Activated naive CD8-positive, alpha-beta T cell treated with anti-CD3 and anti-CD28 coated beads for 36 hours (primary cell): ENCODE measurements around the gene C6orf163. TPM values are rescaled to one million over a fixed set of nuclear protein-coding genes. Genes with fewer than 3 reads are reported as not detected.

Source experiments
- DNase-seq: peaks from one replicate; pipeline ENCODE4 v3.0.0; 2021
- H3K27ac Mint-ChIP-seq: one replicate; pipeline ENCODE4 v1.8.0; 2022; ENCODE audit warnings: mild to moderate bottlenecking, moderate library complexity, mixed read lengths
- H3K27me3 Mint-ChIP-seq: one replicate; pipeline ENCODE4 v1.8.0; 2022; ENCODE audit warnings: mild to moderate bottlenecking, mixed read lengths
- H3K36me3 Mint-ChIP-seq: one replicate; pipeline ENCODE4 v1.8.0; 2021; ENCODE audit warnings: mild to moderate bottlenecking, mixed read lengths
- H3K4me1 Mint-ChIP-seq: one replicate; pipeline ENCODE4 v1.8.0; 2021; ENCODE audit warnings: mixed read lengths
- H3K4me3 Mint-ChIP-seq: one replicate; pipeline ENCODE4 v1.8.0; 2022; ENCODE audit warnings: mild to moderate bottlenecking, moderate library complexity, mixed read lengths
- H3K9me3 Mint-ChIP-seq: one replicate; pipeline ENCODE4 v1.8.0; 2022; ENCODE audit warnings: mixed read lengths
- total RNA-seq, 2 experiments: library from RNA; stranded (reverse); gene quantifications; one replicate each; pipeline ENCODE4 v1.2.3, GENCODE V29; 2021

C6orf163 gene
- total RNA-seq, 2 experiments from 2014 or later: 0.98 to 1.5 TPM

DNA sequence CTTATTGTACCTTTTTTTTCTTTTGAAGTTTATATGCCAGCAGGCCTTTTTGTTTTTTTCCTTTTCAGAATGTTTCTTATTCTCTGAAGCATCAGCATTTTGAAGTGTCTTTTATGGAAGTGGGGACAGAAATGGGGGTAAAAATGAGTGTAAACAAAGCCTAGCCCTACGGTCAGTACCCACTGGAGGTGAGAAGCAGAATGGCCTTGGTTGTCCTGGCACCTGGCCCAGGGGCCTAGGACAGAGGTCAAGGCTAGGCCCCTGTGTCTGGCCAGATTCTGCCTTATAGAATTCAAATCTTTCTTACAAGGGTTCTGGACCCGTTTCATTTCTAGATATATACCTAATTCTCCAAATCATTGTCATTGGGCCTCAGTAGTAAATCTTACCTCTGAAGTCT is 3.5 kb upstream of the C6orf163 start:
- Mint-ChIP-seq H3K27me3 (no peaks in the 10 kb centered on the region), H3K4me1 (peaks cover 4% of the 10 kb centered on the region), H3K4me3 (no peak overlapping the region), H3K27ac (no peak overlapping the region), H3K9me3 (no peaks in the 10 kb centered on the region), H3K36me3 (peaks cover 6% of the 10 kb centered on the region)
- DNase-seq: no peak

DNA sequence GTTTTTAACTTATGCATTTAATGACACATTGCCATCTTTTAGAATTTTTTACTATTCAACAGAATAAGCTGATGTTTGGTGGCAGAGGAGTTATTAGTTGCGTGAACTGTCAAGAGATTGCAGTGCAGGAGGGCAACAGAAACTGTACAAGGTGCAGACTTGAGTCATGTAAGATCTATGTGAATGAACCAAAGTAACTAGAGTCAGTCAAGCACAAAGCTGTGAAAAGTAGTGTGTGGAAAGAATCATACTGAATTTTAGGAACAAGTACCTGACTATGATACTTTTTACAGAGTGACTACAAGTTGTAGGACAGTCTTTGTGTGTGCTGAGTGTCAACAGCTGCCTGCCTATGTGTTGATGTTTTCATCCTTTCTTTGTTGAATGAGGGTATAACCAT is 2.7 kb upstream of the C6orf163 start:
- peaks cover 2% of the 10 kb centered on the region for H3K4me1 Mint-ChIP-seq
- no peaks in the 10 kb centered on the region for H3K27me3 Mint-ChIP-seq
- DNase-seq: no peak
- H3K9me3 Mint-ChIP-seq: no peaks in the 10 kb centered on the region
- H3K27ac Mint-ChIP-seq: no peak overlapping the region
- peaks cover 7% of the 10 kb centered on the region for H3K36me3 Mint-ChIP-seq
- H3K4me3 Mint-ChIP-seq: no peak overlapping the region

DNA sequence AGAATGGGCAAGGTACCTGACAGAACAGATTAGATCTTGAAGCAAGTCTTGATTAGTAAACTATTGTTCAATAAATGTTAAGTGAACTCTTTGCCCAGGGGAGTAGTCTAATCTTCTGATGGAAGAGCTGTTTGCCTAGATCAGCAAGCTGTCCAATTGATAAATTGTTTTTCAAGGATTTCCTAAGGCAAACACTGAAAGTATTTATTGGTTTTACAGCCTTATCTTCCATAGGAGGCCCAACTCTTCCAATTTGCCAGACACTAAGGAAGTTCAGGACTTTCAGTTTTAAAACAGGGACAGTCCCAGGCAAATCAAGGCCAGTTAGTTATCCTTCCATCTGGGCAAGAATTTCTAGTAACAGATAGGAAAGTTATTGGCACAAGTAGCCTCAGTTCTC is 1.8 kb upstream of the C6orf163 start:
- DNase-seq: no peak
- Mint-ChIP-seq H3K4me3 (no peak overlapping the region), H3K4me1 (peaks cover 2% of the 10 kb centered on the region), H3K9me3 (no peaks in the 10 kb centered on the region), H3K36me3 (peaks cover 9% of the 10 kb centered on the region), H3K27me3 (no peaks in the 10 kb centered on the region), H3K27ac (no peak overlapping the region)

GRCh38 chr6:87346700-87347099 is 2.1 kb downstream of the C6orf163 start:
- Mint-ChIP-seq H3K9me3 (no peaks in the 10 kb centered on the region), H3K36me3 (peaks cover 7% of the 10 kb centered on the region), H3K27me3 (no peaks in the 10 kb centered on the region), H3K27ac (no peak overlapping the region), H3K4me3 (no peak overlapping the region), H3K4me1 (peaks cover 2% of the 10 kb centered on the region)
- DNase-seq: no peak

DNA sequence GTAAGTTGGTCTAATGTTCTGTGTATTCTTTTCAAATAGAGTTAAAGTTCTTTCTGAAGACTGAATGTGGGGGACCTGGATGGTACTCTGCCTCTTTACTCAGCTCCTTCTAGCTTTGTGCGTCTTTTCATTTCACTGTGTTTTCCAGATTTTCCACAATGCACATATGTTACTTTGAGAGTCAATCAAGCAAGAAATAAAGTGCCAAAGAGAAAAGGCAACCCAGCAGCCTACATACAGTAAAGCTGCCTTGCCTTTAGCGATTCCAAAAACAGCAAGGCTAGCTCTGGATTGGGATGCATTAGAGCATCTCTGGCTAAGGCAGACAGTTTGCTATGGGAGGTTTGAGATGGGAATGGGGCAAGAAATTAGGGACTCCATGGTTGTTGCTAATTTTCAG is 5.3 kb downstream of the C6orf163 start:
- H3K4me3 Mint-ChIP-seq: no peak overlapping the region
- H3K27ac Mint-ChIP-seq: no peak overlapping the region
- no peaks in the 10 kb centered on the region for H3K9me3 Mint-ChIP-seq

DNA sequence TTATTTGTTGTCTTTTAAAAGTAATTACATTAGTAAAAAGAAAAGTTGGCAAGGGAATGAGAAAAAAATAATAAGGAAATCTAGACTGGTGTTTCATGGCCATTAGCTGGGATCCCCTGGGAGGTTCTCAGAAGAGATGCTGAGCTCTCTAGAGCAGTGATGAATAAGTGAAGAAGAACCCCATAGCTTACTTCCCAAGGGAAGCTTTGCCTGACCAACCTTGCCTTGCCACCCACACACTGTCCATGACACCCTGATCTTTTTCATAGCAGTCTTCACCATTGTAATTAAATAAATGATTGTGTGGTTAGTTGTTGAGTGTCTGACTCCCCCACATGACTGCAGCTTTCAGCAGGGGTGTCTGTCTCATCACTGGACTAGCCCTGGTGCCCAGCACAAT is 5.9 kb downstream of the C6orf163 start:
- no peak overlapping the region for H3K4me3 Mint-ChIP-seq
- no peak for DNase-seq
- no peaks in the 10 kb centered on the region for H3K9me3 Mint-ChIP-seq
- peaks cover 2% of the 10 kb centered on the region for H3K36me3 Mint-ChIP-seq
- no peaks in the 10 kb centered on the region for H3K4me1 Mint-ChIP-seq
- H3K27ac Mint-ChIP-seq: no peak overlapping the region
- H3K27me3 Mint-ChIP-seq: no peaks in the 10 kb centered on the region

More for the DNA sequence above, 5.3 kb downstream of the C6orf163 start:
- Mint-ChIP-seq H3K4me1 (no peaks in the 10 kb centered on the region), H3K27me3 (no peaks in the 10 kb centered on the region), H3K36me3 (peaks cover 4% of the 10 kb centered on the region)
- DNase-seq: no peak

- Mint-ChIP-seq H3K4me1 (no peaks in the 10 kb centered on the region), H3K9me3 (no peaks in the 10 kb centered on the region), H3K27me3 (no peaks in the 10 kb centered on the region), H3K27ac (no peak overlapping the region), H3K4me3 (no peak overlapping the region), H3K36me3 (peaks cover 2% of the 10 kb centered on the region)
- DNase-seq: no peak
Observed at GRCh38 chr6:87351583-87351982, 7.0 kb downstream of the C6orf163 start.

DNA sequence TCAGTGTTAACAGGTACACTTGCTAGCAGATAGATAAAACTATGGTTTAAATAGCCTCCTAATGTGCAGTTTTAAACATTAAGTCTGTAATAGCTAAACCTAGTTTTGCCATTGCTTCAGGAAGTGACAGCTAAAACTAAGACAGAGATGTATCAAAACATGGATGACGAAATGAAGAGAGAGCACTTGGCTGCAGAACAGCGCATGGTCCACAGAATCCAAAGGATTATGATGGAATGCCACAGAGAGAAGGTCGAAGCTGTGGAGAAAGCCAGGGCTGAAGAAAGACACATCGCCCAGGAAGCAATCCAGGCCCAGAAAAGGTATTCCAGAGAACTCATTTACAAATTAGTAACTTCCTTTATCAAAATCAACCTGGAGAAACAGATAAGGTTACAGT is 11.6 kb downstream of the C6orf163 start:
- DNase-seq: no peak
- no peaks in the 10 kb centered on the region for H3K4me1 Mint-ChIP-seq
- H3K9me3 Mint-ChIP-seq: no peaks in the 10 kb centered on the region
- no peak overlapping the region for H3K27ac Mint-ChIP-seq
- H3K27me3 Mint-ChIP-seq: no peaks in the 10 kb centered on the region
- H3K36me3 Mint-ChIP-seq: peaks cover 4% of the 10 kb centered on the region
- H3K4me3 Mint-ChIP-seq: no peak overlapping the region

DNA sequence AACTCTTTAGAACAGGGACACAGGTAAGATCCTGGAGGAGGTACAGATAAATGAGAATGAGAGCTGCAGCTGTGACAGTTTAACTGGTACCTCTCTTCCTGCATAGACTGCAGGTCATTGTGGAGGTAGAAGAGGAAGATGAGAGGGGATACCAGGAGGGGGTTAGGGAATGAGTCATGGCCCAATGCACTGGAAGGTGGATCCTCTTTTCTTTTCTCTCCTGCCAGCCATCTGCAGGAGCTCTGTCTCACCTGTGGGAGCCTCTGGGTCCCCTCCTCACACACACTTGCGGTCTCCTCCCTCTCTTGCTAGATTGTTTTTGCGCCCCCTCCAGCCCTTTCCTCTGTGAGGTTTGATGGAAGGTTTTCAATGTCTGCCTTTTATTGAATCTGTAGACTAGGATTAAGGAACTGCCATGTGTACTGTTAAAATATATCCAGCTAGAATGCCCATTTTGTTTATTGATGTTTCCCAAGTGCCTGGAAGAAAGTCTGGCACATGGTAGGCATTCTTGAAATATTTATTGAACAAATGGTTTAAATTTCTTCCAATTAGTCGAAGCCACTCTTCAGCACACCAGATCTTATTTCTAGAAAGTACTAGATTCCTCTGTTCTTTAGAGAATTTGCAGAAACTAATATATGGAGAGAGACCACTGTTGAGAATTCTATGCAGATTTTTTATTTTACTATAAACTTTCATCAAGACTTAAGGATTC is 13.0 kb downstream of the C6orf163 start:
- H3K27me3 Mint-ChIP-seq: no peaks in the 10 kb centered on the region
- H3K4me3 Mint-ChIP-seq: no peak overlapping the region
- no peak overlapping the region for H3K27ac Mint-ChIP-seq
- peaks cover 10% of the 10 kb centered on the region for H3K36me3 Mint-ChIP-seq
- H3K4me1 Mint-ChIP-seq: no peaks in the 10 kb centered on the region
- H3K9me3 Mint-ChIP-seq: no peaks in the 10 kb centered on the region
- DNase-seq: no peak

DNA sequence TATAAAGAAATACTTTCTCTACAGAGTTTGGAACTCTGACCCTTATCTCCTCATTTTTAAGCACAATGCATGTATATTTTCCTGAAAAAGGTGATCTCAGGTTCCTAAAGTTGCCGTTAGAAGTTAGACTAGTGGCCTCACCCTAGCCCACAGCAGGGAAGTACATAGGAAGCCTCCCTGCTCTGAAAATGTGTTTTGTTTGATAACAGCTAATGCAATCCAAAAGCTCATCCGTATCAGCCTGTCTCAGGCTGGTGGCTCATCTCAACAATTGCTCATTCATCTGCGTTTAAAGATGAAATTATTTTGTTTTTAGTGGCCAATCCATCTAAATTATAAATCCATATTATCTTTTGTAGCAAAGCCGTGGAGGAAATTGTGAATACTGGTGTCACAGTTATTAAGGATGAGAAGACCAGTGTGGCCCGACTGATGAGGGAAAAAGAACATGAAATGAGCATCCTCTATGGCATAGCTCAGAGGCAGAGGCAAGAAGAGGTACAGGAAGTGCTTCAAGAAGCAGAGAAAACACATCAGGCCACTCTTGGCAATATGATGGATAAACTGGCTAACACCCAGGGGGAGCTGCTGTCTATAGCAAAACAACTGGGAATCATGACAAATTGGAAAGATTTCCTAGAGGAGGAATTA is 20.1 kb downstream of the C6orf163 start:
- H3K4me3 Mint-ChIP-seq: no peak overlapping the region
- peaks cover 8% of the 10 kb centered on the region for H3K9me3 Mint-ChIP-seq
- H3K27ac Mint-ChIP-seq: no peak overlapping the region
- peaks cover 2% of the 10 kb centered on the region for H3K4me1 Mint-ChIP-seq
- peaks cover 22% of the 10 kb centered on the region for H3K36me3 Mint-ChIP-seq
- H3K27me3 Mint-ChIP-seq: no peaks in the 10 kb centered on the region
- no peak for DNase-seq

DNA sequence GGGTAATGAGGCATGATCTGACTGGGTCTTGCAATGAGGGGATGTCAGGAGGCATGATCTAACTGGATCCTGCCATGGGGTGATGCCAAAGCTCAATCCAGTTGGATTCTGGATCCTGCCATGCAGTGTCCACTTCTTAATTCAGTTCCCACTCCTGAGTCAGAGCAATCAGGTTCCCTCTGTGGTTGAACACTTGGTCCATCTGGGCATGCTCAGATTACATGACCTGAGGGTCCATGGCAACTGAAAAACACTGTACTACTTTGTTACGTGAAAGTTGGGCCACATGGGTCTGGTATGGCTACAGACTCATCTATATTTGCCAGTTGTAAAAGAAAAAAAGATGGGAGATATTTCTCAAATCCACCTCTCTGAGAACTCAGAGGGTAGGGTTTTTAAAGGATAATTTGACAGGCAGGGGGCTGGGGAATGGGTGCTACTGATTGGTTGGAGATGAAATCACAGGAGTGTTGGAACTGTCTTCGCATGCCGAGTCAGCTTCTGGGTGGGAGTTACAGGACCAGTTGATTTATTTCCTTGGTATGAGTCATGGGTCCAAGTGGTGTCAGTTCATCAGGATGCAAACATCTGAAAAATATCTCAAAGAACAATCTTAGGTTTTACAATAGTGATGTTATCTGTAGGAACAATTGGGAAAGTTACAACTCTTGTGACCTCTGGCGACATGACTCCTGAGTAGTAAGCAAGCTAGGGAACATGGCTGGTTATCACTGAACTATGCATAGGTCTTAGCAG is 21.6 kb downstream of the C6orf163 start:
- H3K9me3 Mint-ChIP-seq: peaks cover 8% of the 10 kb centered on the region
- H3K4me1 Mint-ChIP-seq: peaks cover 2% of the 10 kb centered on the region
- no peak for DNase-seq
- no peaks in the 10 kb centered on the region for H3K27me3 Mint-ChIP-seq
- no peak overlapping the region for H3K4me3 Mint-ChIP-seq
- H3K36me3 Mint-ChIP-seq: peaks cover 18% of the 10 kb centered on the region
- H3K27ac Mint-ChIP-seq: no peak overlapping the region

- DNase-seq: no peak
- no peak overlapping the region for H3K27ac Mint-ChIP-seq
- peaks cover 2% of the 10 kb centered on the region for H3K4me1 Mint-ChIP-seq
- no peaks in the 10 kb centered on the region for H3K27me3 Mint-ChIP-seq
- H3K36me3 Mint-ChIP-seq: peaks cover 16% of the 10 kb centered on the region
- peaks cover 8% of the 10 kb centered on the region for H3K9me3 Mint-ChIP-seq
- no peak overlapping the region for H3K4me3 Mint-ChIP-seq
Observed at GRCh38 chr6:87366899-87367298, 22.3 kb downstream of the C6orf163 start.

- Mint-ChIP-seq H3K4me3 (no peak overlapping the region), H3K27me3 (no peaks in the 10 kb centered on the region), H3K36me3 (no peaks in the 10 kb centered on the region), H3K9me3 (no peaks in the 10 kb centered on the region), H3K4me1 (no peaks in the 10 kb centered on the region), H3K27ac (no peak overlapping the region)
- no peak for DNase-seq
Observed at GRCh38 chr6:87373377-87373776, 28.8 kb downstream of the C6orf163 start.

GRCh38 chr6:87375315-87375714 is 30.7 kb downstream of the C6orf163 start:
- no peaks in the 10 kb centered on the region for H3K9me3 Mint-ChIP-seq
- H3K27ac Mint-ChIP-seq: no peak overlapping the region
- H3K27me3 Mint-ChIP-seq: no peaks in the 10 kb centered on the region
- no peak for DNase-seq
- H3K4me3 Mint-ChIP-seq: no peak overlapping the region
- H3K36me3 Mint-ChIP-seq: peaks cover 1% of the 10 kb centered on the region
- peaks cover 3% of the 10 kb centered on the region for H3K4me1 Mint-ChIP-seq

DNA sequence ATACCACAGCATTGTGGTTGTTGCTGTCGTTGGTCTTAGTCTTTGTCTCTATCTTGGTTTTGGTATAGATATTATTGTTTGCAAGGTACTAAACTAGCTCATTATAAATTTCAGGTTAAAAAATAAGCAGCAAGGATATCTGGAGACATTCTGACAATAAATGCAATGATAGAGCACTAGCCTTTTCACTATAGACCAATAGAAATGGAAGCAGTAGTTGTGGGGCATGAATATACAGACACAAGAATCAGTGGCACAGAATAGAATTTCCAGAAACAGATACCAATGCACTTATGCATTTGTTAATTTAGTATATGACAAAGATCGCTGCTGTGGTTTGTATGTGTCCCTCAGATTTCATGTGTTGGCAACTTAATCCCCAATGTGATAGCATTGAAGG is 32.0 kb downstream of the C6orf163 start:
- H3K4me1 Mint-ChIP-seq: peaks cover 3% of the 10 kb centered on the region
- H3K36me3 Mint-ChIP-seq: peaks cover 1% of the 10 kb centered on the region
- no peak overlapping the region for H3K27ac Mint-ChIP-seq
- no peaks in the 10 kb centered on the region for H3K27me3 Mint-ChIP-seq
- DNase-seq: no peak
- no peak overlapping the region for H3K4me3 Mint-ChIP-seq
- no peaks in the 10 kb centered on the region for H3K9me3 Mint-ChIP-seq
